Measurements from ENCODE around the gene FOXA2. TPM values are rescaled to one million over a fixed set of nuclear protein-coding genes. Genes with fewer than 3 reads are reported as not detected.

Gene FOXA2
- total RNA-seq, 2 experiments from 2014 or later = not detected

- no peaks in the 10 kb centered on the region for H3K36me3 ChIP-seq (ENCODE audit: insufficient read depth, low read length)
- no peaks in the 10 kb centered on the region for H3K4me1 ChIP-seq (ENCODE audit: insufficient read depth, low read length)
- no peak overlapping the region for H3K27ac Mint-ChIP-seq
- ChIA-PET POLR2A (no interaction called here), CTCF (no interaction called here)
- H3K9me3 Mint-ChIP-seq = peaks cover 2% of the 10 kb centered on the region
- H3K4me1 Mint-ChIP-seq (ENCODE audit: low read depth) = no peaks in the 10 kb centered on the region
- DNase-seq (no peak), ATAC-seq (ENCODE audit: poor library complexity) (no peak)
- H3K27me3 ChIP-seq (ENCODE audit: control insufficient read depth in 1 of 2, insufficient read depth in 2 of 2, low read length in 2 of 2) = peaks cover 58 to 76% of the 10 kb centered on the region in 2 experiments
- no peak overlapping the region for H3K4me3 Mint-ChIP-seq
- TF ChIP-seq CTCF (IDR thresholded peaks at IDR 0.05) = no peak
- H3K27ac ChIP-seq (ENCODE audit: low read depth in 1 of 2, low read length in 2 of 2) = no peak overlapping the region
- intact Hi-C loops (cut with DNase I, micrococcal nuclease) = no loop called here
- H3K36me3 Mint-ChIP-seq (ENCODE audit: low read depth) = no peaks in the 10 kb centered on the region
- H3K4me3 ChIP-seq (ENCODE audit: low read length) = no peak overlapping the region
- peaks cover 93% of the 10 kb centered on the region for H3K27me3 Mint-ChIP-seq
- H3K9me3 ChIP-seq (ENCODE audit: control insufficient read depth in 1 of 2, insufficient read depth in 1 of 2, low read length in 2 of 2) = peaks cover 6 to 16% of the 10 kb centered on the region in 2 experiments
Measured at GRCh38 chr20:22567944-22568871, 16.2 kb downstream of the FOXA2 start.

- ChIA-PET CTCF (no interaction called here), POLR2A (no interaction called here)
- Histone ChIP-seq H3K36me3 (ENCODE audit: insufficient read depth, low read length) (no peaks in the 10 kb centered on the region), H3K4me1 (ENCODE audit: insufficient read depth, low read length) (no peaks in the 10 kb centered on the region), H3K4me3 (ENCODE audit: low read length) (no peak overlapping the region), H3K27ac (ENCODE audit: low read depth in 1 of 2, low read length in 2 of 2) (no peak overlapping the region), H3K9me3 (ENCODE audit: control insufficient read depth in 1 of 2, insufficient read depth in 1 of 2, low read length in 2 of 2) (peaks cover 6 to 16% of the 10 kb centered on the region in 2 experiments), H3K27me3 (ENCODE audit: control insufficient read depth in 1 of 2, insufficient read depth in 2 of 2, low read length in 2 of 2) (peaks cover 56 to 73% of the 10 kb centered on the region in 2 experiments)
- TF ChIP-seq CTCF (IDR thresholded peaks at IDR 0.05) = no peak
- ATAC-seq (ENCODE audit: poor library complexity) (no peak), DNase-seq (no peak)
- Mint-ChIP-seq H3K9me3 (peaks cover 2% of the 10 kb centered on the region), H3K4me1 (ENCODE audit: low read depth) (no peaks in the 10 kb centered on the region), H3K36me3 (ENCODE audit: low read depth) (no peaks in the 10 kb centered on the region), H3K4me3 (no peak overlapping the region), H3K27me3 (peaks cover 93% of the 10 kb centered on the region), H3K27ac (no peak overlapping the region)
- intact Hi-C loops (cut with DNase I, micrococcal nuclease) = no loop called here
Measured at GRCh38 chr20:22566876-22567658, 17.3 kb downstream of the FOXA2 start.

GRCh38 chr20:22563062-22563965 lies 21.1 kb downstream of the FOXA2 start:
- H3K27me3 Mint-ChIP-seq = peaks cover 95% of the 10 kb centered on the region
- no peaks in the 10 kb centered on the region for H3K36me3 Mint-ChIP-seq (ENCODE audit: low read depth)
- Histone ChIP-seq H3K4me1 (ENCODE audit: insufficient read depth, low read length) (no peaks in the 10 kb centered on the region), H3K9me3 (ENCODE audit: control insufficient read depth in 1 of 2, insufficient read depth in 1 of 2, low read length in 2 of 2) (peaks cover 6 to 14% of the 10 kb centered on the region in 2 experiments), H3K36me3 (ENCODE audit: insufficient read depth, low read length) (no peaks in the 10 kb centered on the region), H3K27ac (ENCODE audit: low read depth in 1 of 2, low read length in 2 of 2) (no peak overlapping the region), H3K4me3 (ENCODE audit: low read length) (no peak overlapping the region), H3K27me3 (ENCODE audit: control insufficient read depth in 1 of 2, insufficient read depth in 2 of 2, low read length in 2 of 2) (peaks cover 54 to 56% of the 10 kb centered on the region in 2 experiments)
- no peak for TF ChIP-seq CTCF (IDR thresholded peaks at IDR 0.05)
- H3K4me3 Mint-ChIP-seq = no peak overlapping the region
- no peak for DNase-seq
- no peak overlapping the region for H3K27ac Mint-ChIP-seq
- H3K9me3 Mint-ChIP-seq = no peaks in the 10 kb centered on the region
- intact Hi-C loops (cut with DNase I, micrococcal nuclease) = no loop called here
- ATAC-seq (ENCODE audit: poor library complexity) = no peak
- ChIA-PET CTCF (no interaction called here), POLR2A (no interaction called here)
- no peaks in the 10 kb centered on the region for H3K4me1 Mint-ChIP-seq (ENCODE audit: low read depth)

All from CD4-positive, alpha-beta T cell (primary cell).